IMR-90 (cell line): Measurements from ENCODE around the gene ALK. TPM values are rescaled to one million over a fixed set of nuclear protein-coding genes. Genes with fewer than 3 reads are reported as not detected.

ENCODE experiments used
- ATAC-seq: fragments of 200-7000 bp; cut with Tn5 transposase; 2 replicates; pipeline ENCODE4 v1.9.1; 2020; ENCODE audit warnings: low read depth, mild to moderate bottlenecking, moderate library complexity
- BruUV-seq: library from RNA; stranded (reverse); fragments of 400-500 nt; replicated peaks from 2 replicates; lab custom pipeline; 2021; lab: Mats Ljungman, UMichigan
- CTCF ChIA-PET: fragments of 300-600 bp; formaldehyde crosslinking; extraction: SDS; loops from one replicate; lab custom pipeline; 2021; ENCODE audit warnings: antibody characterized with exemption; lab: Yijun Ruan, JAX
- POLR2A ChIA-PET: fragments of 300-600 bp; sonication (Branson Sonifier 250); formaldehyde crosslinking; loops from one replicate; lab custom pipeline; 2022; ENCODE audit warnings: antibody characterized with exemption; ENCODE audit not compliant: unreplicated experiment; lab: Charles Lee
- DNase-seq: peaks from one replicate; pipeline ENCODE4 v3.0.0; 2013
- H2AFZ ChIP-seq: replicated peaks from 2 replicates; pipeline ENCODE3; 2013; ENCODE audit warnings: low read length, mild to moderate bottlenecking; ENCODE audit not compliant: poor library complexity
- H2AK5ac ChIP-seq: 2 replicates; pipeline ENCODE4 v1.6.1; 2013; ENCODE audit warnings: low read depth, low read length, inconsistent platforms
- H2AK9ac ChIP-seq: replicated peaks from 2 replicates; pipeline ENCODE3; 2013; ENCODE audit warnings: mild to moderate bottlenecking, low read depth, low read length, moderate library complexity; ENCODE audit not compliant: poor library complexity
- H2BK120ac ChIP-seq: 2 replicates; pipeline ENCODE4 v1.6.1; 2013; ENCODE audit warnings: low read depth, low read length, inconsistent platforms
- H2BK15ac ChIP-seq: 3 replicates; pipeline ENCODE4 v1.6.1; 2013; ENCODE audit warnings: low read depth, low read length, inconsistent platforms
- H2BK20ac ChIP-seq: 2 replicates; pipeline ENCODE4 v1.6.1; 2013; ENCODE audit warnings: low read depth, mild to moderate bottlenecking, inconsistent platforms, low read length, moderate library complexity
- H2BK5ac ChIP-seq: 2 replicates; pipeline ENCODE4 v1.6.1; 2013; ENCODE audit warnings: mild to moderate bottlenecking, low read depth, low read length, inconsistent platforms; ENCODE audit not compliant: poor library complexity, severe bottlenecking
- H3K14ac ChIP-seq: replicated peaks from 2 replicates; pipeline ENCODE4 v1.6.1; 2013; ENCODE audit warnings: low read depth, low read length, inconsistent platforms
- H3K18ac ChIP-seq: 2 replicates; pipeline ENCODE4 v1.6.1; 2013; ENCODE audit warnings: low read depth, low read length, control low read depth
- H3K23ac ChIP-seq: 2 replicates; pipeline ENCODE4 v1.6.1; 2013; ENCODE audit warnings: low read depth, low read length, inconsistent platforms
- H3K27ac ChIP-seq: 2 replicates; pipeline ENCODE4 v1.5.1; 2013; ENCODE audit warnings: mild to moderate bottlenecking, control low read depth, low read length; ENCODE audit not compliant: insufficient read depth
- H3K27me3 ChIP-seq: 2 replicates; pipeline ENCODE4 v1.6.1; 2013; ENCODE audit warnings: low read length; ENCODE audit not compliant: control insufficient read depth, insufficient read depth
- H3K36me3 ChIP-seq: 2 replicates; pipeline ENCODE4 v1.6.1; 2013; ENCODE audit warnings: low read length, mixed read lengths; ENCODE audit not compliant: control insufficient read depth, insufficient read depth
- H3K4ac ChIP-seq: 2 replicates; pipeline ENCODE4 v1.6.1; 2013; ENCODE audit warnings: low read depth, low read length, inconsistent platforms
- H3K4me1 ChIP-seq: 2 replicates; pipeline ENCODE4 v1.6.1; 2013; ENCODE audit warnings: low read length, mixed read lengths; ENCODE audit not compliant: control insufficient read depth, insufficient read depth
- H3K4me2 ChIP-seq: 2 replicates; pipeline ENCODE4 v1.6.1; 2013; ENCODE audit warnings: low read depth, mild to moderate bottlenecking, control low read depth, low read length, moderate library complexity
- H3K4me3 ChIP-seq: 2 replicates; pipeline ENCODE4 v1.5.1; 2013; ENCODE audit warnings: low read depth, mild to moderate bottlenecking, control low read depth, low read length, moderate library complexity; ENCODE audit not compliant: insufficient read depth
- H3K56ac ChIP-seq: 2 replicates; pipeline ENCODE4 v1.6.1; 2013; ENCODE audit warnings: low read length, inconsistent platforms; ENCODE audit not compliant: insufficient read depth; ENCODE audit errors: extremely low read depth
- H3K79me1 ChIP-seq, 2 experiments: 2 replicates each; pipeline ENCODE4 v1.6.1; 2013; ENCODE audit warnings: low read length in 2 of 2, inconsistent platforms in 1 of 2, low read depth in 1 of 2
- H3K9ac ChIP-seq: 2 replicates; pipeline ENCODE4 v1.6.1; 2013; ENCODE audit warnings: low read depth, low read length, control low read depth
- H3K9me1 ChIP-seq: 2 replicates; pipeline ENCODE4 v1.6.1; 2013; ENCODE audit warnings: low read length, inconsistent platforms; ENCODE audit not compliant: insufficient read depth
- H3K9me3 ChIP-seq: 2 replicates; pipeline ENCODE4 v1.6.1; 2013; ENCODE audit warnings: low read length; ENCODE audit not compliant: control insufficient read depth, insufficient read depth
- H4K20me1 ChIP-seq: 2 replicates; pipeline ENCODE4 v1.6.1; 2013; ENCODE audit warnings: low read length, inconsistent platforms; ENCODE audit not compliant: insufficient read depth
- H4K5ac ChIP-seq: 2 replicates; pipeline ENCODE4 v1.6.1; 2013; ENCODE audit warnings: mild to moderate bottlenecking, low read depth, low read length, control low read depth
- H4K8ac ChIP-seq, 2 experiments: 2 replicates each; pipeline ENCODE4 v1.6.1; 2013; ENCODE audit warnings: low read depth in 2 of 2, low read length in 2 of 2, control low read depth in 1 of 2, inconsistent platforms in 1 of 2
- H4K91ac ChIP-seq: 2 replicates; pipeline ENCODE4 v1.6.1; 2013; ENCODE audit warnings: low read depth, low read length, inconsistent platforms; ENCODE audit not compliant: insufficient read depth
- BHLHE40 ChIP-seq: fragments of 150-350 bp; IDR thresholded peaks from 2 replicates; pipeline ENCODE4 v1.6.1; 2016; ENCODE audit warnings: mild to moderate bottlenecking, low read depth, low read length
- CHD1 ChIP-seq: IDR thresholded peaks from 2 replicates; pipeline ENCODE4 v1.6.1; 2012; ENCODE audit warnings: low read depth, low read length, improper control_type of control experiment
- FOS ChIP-seq: fragments of 150-350 bp; IDR thresholded peaks from 2 replicates; pipeline ENCODE4 v1.6.1; 2016; ENCODE audit warnings: low read depth, low read length
- MAFK ChIP-seq: IDR thresholded peaks from 2 replicates; pipeline ENCODE4 v1.6.1; 2012; ENCODE audit warnings: low read depth, low read length, improper control_type of control experiment
- MAZ ChIP-seq: IDR thresholded peaks from 2 replicates; pipeline ENCODE4 v1.6.1; 2012; ENCODE audit warnings: low read depth, mild to moderate bottlenecking, low read length, improper control_type of control experiment, moderate library complexity, borderline replicate concordance
- NFE2L2 ChIP-seq: fragments of 150-350 bp; IDR thresholded peaks from 2 replicates; pipeline ENCODE4 v1.6.1; 2016; ENCODE audit warnings: low read depth, mild to moderate bottlenecking, low read length
- RAD21 ChIP-seq: IDR thresholded peaks from 2 replicates; pipeline ENCODE4 v1.6.1; 2012; ENCODE audit warnings: low read length, improper control_type of control experiment
- RCOR1 ChIP-seq: IDR thresholded peaks from 2 replicates; pipeline ENCODE4 v1.6.1; 2012; ENCODE audit warnings: mild to moderate bottlenecking, low read length, improper control_type of control experiment; ENCODE audit not compliant: insufficient replicate concordance
- SMC3 ChIP-seq: fragments of 150-350 bp; IDR thresholded peaks from 2 replicates; pipeline ENCODE4 v1.6.1; 2016; ENCODE audit warnings: low read depth, mild to moderate bottlenecking, antibody characterized with exemption, low read length, moderate library complexity
- WGBS, 2 experiments: methylation state at CpG; one replicate each; pipeline versions ENCODE4 v1.1.5 to v1.1.7; 2013; ENCODE audit warnings: missing lambda C conversion rate in 2 of 2; ENCODE audit not compliant: insufficient read length in 1 of 2; ENCODE audit errors: extremely low coverage in 2 of 2; 5-methylcytosine and 5-hydroxymethylcytosine counted together
- dilution Hi-C: fragments of 300-500 bp; cut with HindIII; formaldehyde crosslinking; loops from one replicate; pipeline ENCODE4 v1.14.3; 2018; ENCODE audit warnings: low sequenced_read_pairs; ENCODE audit not compliant: unreplicated experiment
- in situ Hi-C: fragments of 300-500 bp; cut with MboI; formaldehyde crosslinking; loops from 3 replicates; pipeline ENCODE4 v1.14.3; 2019; ENCODE audit warnings: low sequenced_read_pairs, inconsistent platforms, mixed read lengths
- intact Hi-C: fragments of 100-400 bp; cut with micrococcal nuclease; formaldehyde crosslinking; loops from 2 replicates; pipeline ENCODE4 v1.10.0; 2022
- polyA plus RNA-seq, 3 experiments: library from polyadenylated mRNA; depleted of rRNA; stranded (reverse); fragments of >200 nt; gene quantifications; 2 replicates each; pipeline ENCODE4 v1.2.3, GENCODE V29; 2012; ENCODE audit warnings: low replicate concordance in 1 of 3
- total RNA-seq: library from RNA; depleted of rRNA; stranded (reverse); fragments of >200 nt; gene quantifications from 2 replicates; pipeline ENCODE4 v1.2.3, GENCODE V29; 2012
- TF ChIP-seq, protein P1 (sequence below): conservative IDR thresholded peaks from 2 replicates; pipeline ENCODE4 v1.5.1; 2012; ENCODE audit warnings: mild to moderate bottlenecking, low read depth, low read length, improper control_type of control experiment
- TF ChIP-seq, protein P2 (sequence below): fragments of 150-350 bp; IDR thresholded peaks from 2 replicates; pipeline ENCODE4 v1.6.1; 2016; ENCODE audit warnings: low read depth, mild to moderate bottlenecking, low read length, moderate library complexity, borderline replicate concordance

The ALK gene
- total and polyA plus RNA-seq, 2 of the 4 experiments (the other 2 are of a cell fraction): not detected

DNA sequence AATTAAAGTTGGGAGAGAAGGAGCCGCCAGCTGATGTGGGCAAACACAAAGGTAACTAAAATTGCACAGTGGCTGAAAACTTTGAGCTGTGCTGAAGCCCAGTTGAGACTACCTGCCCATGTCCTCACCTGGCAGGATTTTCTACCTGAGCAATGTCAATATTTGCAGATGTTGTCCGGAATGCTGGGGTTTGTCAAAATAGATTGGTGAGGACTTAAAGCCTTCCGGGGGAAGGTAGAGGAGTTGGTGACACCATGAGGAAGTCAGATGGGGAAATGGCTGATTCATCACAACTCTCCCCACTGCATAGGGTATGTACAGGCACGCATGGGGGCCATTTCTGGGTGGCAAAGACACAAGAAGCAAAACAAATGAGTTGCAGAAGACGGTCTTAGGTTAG, 114.9 kb downstream of the ALK start:
- H3K4ac ChIP-seq: no peak overlapping the region
- no peak for TF ChIP-seq BHLHE40
- no peak for TF ChIP-seq CHD1
- no peak for TF ChIP-seq RAD21
- TF ChIP-seq SMC3: no peak
- TF ChIP-seq, protein P1, sequence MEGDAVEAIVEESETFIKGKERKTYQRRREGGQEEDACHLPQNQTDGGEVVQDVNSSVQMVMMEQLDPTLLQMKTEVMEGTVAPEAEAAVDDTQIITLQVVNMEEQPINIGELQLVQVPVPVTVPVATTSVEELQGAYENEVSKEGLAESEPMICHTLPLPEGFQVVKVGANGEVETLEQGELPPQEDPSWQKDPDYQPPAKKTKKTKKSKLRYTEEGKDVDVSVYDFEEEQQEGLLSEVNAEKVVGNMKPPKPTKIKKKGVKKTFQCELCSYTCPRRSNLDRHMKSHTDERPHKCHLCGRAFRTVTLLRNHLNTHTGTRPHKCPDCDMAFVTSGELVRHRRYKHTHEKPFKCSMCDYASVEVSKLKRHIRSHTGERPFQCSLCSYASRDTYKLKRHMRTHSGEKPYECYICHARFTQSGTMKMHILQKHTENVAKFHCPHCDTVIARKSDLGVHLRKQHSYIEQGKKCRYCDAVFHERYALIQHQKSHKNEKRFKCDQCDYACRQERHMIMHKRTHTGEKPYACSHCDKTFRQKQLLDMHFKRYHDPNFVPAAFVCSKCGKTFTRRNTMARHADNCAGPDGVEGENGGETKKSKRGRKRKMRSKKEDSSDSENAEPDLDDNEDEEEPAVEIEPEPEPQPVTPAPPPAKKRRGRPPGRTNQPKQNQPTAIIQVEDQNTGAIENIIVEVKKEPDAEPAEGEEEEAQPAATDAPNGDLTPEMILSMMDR: no peak
- TF ChIP-seq MAZ: no peak
- TF ChIP-seq, protein P2, sequence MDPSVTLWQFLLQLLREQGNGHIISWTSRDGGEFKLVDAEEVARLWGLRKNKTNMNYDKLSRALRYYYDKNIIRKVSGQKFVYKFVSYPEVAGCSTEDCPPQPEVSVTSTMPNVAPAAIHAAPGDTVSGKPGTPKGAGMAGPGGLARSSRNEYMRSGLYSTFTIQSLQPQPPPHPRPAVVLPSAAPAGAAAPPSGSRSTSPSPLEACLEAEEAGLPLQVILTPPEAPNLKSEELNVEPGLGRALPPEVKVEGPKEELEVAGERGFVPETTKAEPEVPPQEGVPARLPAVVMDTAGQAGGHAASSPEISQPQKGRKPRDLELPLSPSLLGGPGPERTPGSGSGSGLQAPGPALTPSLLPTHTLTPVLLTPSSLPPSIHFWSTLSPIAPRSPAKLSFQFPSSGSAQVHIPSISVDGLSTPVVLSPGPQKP: no peak
- no peak for TF ChIP-seq MAFK
- no peak for TF ChIP-seq NFE2L2
- no peak for TF ChIP-seq RCOR1
- no peak for TF ChIP-seq FOS
- no peak overlapping the region for H2BK120ac ChIP-seq
- intact Hi-C loops: no loop called here
- H3K14ac ChIP-seq: no peak overlapping the region
- 60% methylated on average over 1 of the region's 5 CpGs; no CpG with 5 or more reads in 1 of the 2 experiments for WGBS, 2 experiments
- H2AK9ac ChIP-seq: no peak overlapping the region
- no peak overlapping the region for H3K27ac ChIP-seq
- no peaks in the 10 kb centered on the region for H3K9me1 ChIP-seq
- H3K9me3 ChIP-seq: no peaks in the 10 kb centered on the region
- DNase-seq (no peak), ATAC-seq (no peak)
- no peak overlapping the region for H4K5ac ChIP-seq
- H2BK5ac ChIP-seq: no peak overlapping the region
- H3K18ac ChIP-seq: no peak overlapping the region
- no TSS peak for BruUV-seq
- no peak overlapping the region for H3K23ac ChIP-seq
- no peak overlapping the region for H4K91ac ChIP-seq
- no peaks in the 10 kb centered on the region for H3K36me3 ChIP-seq
- no peak overlapping the region for H3K56ac ChIP-seq
- ChIA-PET POLR2A (no interaction called here), CTCF (no interaction called here)
- H4K8ac ChIP-seq: no peak overlapping the region
- H2AK5ac ChIP-seq: no peak overlapping the region
- H4K20me1 ChIP-seq: no peaks in the 10 kb centered on the region
- dilution Hi-C loops: no loop called here
- no peak overlapping the region for H3K9ac ChIP-seq
- H2AFZ ChIP-seq: no peak overlapping the region
- no peaks in the 10 kb centered on the region for H3K79me1 ChIP-seq
- no peaks in the 10 kb centered on the region for H3K4me1 ChIP-seq
- no peak overlapping the region for H3K4me2 ChIP-seq
- no peak overlapping the region for H3K4me3 ChIP-seq
- in situ Hi-C loops: no loop called here
- no peak overlapping the region for H2BK20ac ChIP-seq
- H2BK15ac ChIP-seq: no peak overlapping the region
- H3K27me3 ChIP-seq: no peaks in the 10 kb centered on the region; the same call in 1 of the 2 replicates
